Nephron (organoid): Measurements from ENCODE around the gene CHCHD2.
"Not testable (repeated sequence)": the region's sequence is repeated elsewhere in the genome, so short reads cannot be mapped to it uniquely, and the experiment has no call there.

Source experiments
- H3K27ac Mint-ChIP-seq, 3 experiments: 2 replicates each; pipeline ENCODE4 v1.8.0; 2020; ENCODE audit warnings: mixed read lengths in 3 of 3, mild to moderate bottlenecking in 2 of 3, moderate library complexity in 1 of 3
- H3K27me3 Mint-ChIP-seq: 2 replicates; pipeline ENCODE4 v1.8.0; 2021; ENCODE audit warnings: low read depth, mild to moderate bottlenecking, moderate library complexity, mixed read lengths
- H3K36me3 Mint-ChIP-seq: 2 replicates; pipeline ENCODE4 v1.8.0; 2020; ENCODE audit warnings: low read depth, mixed read lengths
- H3K4me1 Mint-ChIP-seq: 2 replicates; pipeline ENCODE4 v1.8.0; 2020; ENCODE audit warnings: mixed read lengths
- H3K4me3 Mint-ChIP-seq, 3 experiments: 2 replicates each; pipeline ENCODE4 v1.8.0; 2020; ENCODE audit warnings: mild to moderate bottlenecking in 3 of 3, mixed read lengths in 3 of 3, moderate library complexity in 2 of 3
- H3K9me3 Mint-ChIP-seq: 2 replicates; pipeline ENCODE4 v1.8.0; 2020; ENCODE audit warnings: mixed read lengths
- TF ChIP-seq, protein P1 (sequence below), 3 experiments: fragments of 200-600 bp; sonication (generic); IDR thresholded peaks; one replicate each; pipeline ENCODE4 v1.5.0; 2021; ENCODE audit warnings: antibody characterized with exemption in 3 of 3; ENCODE audit not compliant: unreplicated experiment in 3 of 3

The CHCHD2 gene

DNA sequence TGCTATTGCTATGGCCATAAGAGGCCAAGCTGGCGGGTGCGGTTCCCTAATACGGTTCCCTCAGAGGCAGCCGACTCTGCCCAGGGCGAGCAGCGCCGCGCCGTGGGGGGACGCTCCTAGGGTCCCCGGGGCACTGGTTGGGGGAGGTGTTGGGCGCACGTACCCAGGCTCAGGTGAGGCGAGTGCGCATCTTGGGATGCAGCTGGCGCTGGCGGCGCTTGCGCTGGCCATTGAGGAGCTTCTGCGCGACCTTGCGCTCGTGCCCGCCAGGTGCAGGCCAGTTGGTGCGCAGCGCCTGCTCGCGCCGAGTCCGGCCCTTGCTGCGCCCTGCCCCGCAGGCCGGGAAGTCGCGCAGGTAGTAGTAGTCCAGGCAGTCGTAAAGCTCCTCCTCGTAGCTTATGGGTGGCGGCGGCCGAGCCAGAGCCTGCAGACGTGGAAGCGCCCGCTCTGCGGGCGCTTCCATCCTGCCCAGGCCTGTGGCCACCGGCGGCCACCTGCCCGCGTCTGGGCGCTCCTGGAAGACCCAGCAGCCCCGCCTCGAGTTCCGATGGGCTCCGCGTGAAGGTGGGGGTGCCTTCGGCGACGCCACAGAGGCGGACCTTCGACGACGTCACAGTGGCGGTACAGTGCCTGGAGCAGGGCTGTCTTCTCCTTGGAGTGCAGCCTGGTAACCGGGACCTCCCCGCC, 9.7 kb upstream of the CHCHD2 start, which contains the start of gene NUPR2:
NUPR2 (minus strand) TSS at position 566 of the 687 bp plus-strand sequence; CDS start at position 463, 103 bp downstream.
- TF ChIP-seq, protein P1, sequence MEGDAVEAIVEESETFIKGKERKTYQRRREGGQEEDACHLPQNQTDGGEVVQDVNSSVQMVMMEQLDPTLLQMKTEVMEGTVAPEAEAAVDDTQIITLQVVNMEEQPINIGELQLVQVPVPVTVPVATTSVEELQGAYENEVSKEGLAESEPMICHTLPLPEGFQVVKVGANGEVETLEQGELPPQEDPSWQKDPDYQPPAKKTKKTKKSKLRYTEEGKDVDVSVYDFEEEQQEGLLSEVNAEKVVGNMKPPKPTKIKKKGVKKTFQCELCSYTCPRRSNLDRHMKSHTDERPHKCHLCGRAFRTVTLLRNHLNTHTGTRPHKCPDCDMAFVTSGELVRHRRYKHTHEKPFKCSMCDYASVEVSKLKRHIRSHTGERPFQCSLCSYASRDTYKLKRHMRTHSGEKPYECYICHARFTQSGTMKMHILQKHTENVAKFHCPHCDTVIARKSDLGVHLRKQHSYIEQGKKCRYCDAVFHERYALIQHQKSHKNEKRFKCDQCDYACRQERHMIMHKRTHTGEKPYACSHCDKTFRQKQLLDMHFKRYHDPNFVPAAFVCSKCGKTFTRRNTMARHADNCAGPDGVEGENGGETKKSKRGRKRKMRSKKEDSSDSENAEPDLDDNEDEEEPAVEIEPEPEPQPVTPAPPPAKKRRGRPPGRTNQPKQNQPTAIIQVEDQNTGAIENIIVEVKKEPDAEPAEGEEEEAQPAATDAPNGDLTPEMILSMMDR (IDR thresholded peaks at IDR 0.05; ENCODE audit: unreplicated experiment in 3 of 3), result no peak
- H3K4me1 Mint-ChIP-seq, result no peaks in the 10 kb centered on the region
- no peak within 1 kb of the TSS for H3K27ac Mint-ChIP-seq
- H3K27me3 Mint-ChIP-seq, result no peaks in the 10 kb centered on the region
- H3K36me3 Mint-ChIP-seq, result no peaks in the 10 kb centered on the region
- H3K4me3 Mint-ChIP-seq, result no peak within 1 kb of the TSS
- H3K9me3 Mint-ChIP-seq, result peaks cover 14% of the 10 kb centered on the region

DNA sequence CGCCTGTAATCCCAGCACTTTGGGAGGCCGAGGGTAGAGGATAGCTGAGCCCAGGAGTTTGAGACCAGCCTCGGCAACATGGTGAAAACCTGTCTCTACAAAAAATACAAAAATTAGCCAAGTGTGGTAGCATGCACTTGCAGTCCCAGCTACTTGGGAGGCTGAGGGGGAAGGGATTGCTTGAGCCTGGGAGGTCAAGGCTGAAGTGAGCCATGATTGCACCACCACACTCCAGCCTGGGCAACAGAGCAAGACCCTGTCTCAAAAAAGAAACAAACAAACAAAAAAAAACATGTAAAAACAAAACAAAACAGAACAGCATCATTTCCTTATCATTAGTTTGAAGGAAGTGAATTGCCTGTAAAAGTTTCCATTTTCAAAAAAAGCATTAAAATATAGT, 6.0 kb upstream of the CHCHD2 start:
- H3K4me3 Mint-ChIP-seq, H3K4me1 Mint-ChIP-seq, H3K27ac Mint-ChIP-seq, H3K9me3 Mint-ChIP-seq, H3K27me3 Mint-ChIP-seq, H3K36me3 Mint-ChIP-seq: not testable (repeated sequence)

DNA sequence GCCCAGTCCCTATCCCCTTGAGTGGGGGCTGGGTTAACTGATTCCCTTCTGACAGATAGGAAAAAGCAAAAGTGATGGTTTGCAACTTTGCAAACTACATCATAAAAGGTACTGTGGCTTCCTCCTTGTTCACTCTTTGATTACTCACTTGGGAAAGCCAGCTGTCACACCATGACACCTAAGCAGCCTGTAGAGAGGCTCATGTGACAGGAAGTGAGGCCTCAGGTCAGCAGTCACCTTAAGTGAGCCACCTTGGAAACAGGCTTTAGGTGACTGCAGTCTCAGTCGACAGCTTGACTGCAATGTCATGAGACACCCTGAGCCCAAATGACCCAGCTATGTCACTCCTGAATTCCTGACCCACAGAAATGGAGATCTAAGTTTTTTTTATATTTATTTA, 4.3 kb upstream of the CHCHD2 start:
- H3K4me3 Mint-ChIP-seq, result no peak overlapping the region
- H3K36me3 Mint-ChIP-seq, result peaks cover 3% of the 10 kb centered on the region
- TF ChIP-seq, protein P1 (IDR thresholded peaks at IDR 0.05; ENCODE audit: unreplicated experiment in 3 of 3), result no peak
- peaks cover 9% of the 10 kb centered on the region for H3K4me1 Mint-ChIP-seq
- peaks cover 11% of the 10 kb centered on the region for H3K9me3 Mint-ChIP-seq
- H3K27me3 Mint-ChIP-seq, result no peaks in the 10 kb centered on the region
- H3K27ac Mint-ChIP-seq, result no peak overlapping the region

DNA sequence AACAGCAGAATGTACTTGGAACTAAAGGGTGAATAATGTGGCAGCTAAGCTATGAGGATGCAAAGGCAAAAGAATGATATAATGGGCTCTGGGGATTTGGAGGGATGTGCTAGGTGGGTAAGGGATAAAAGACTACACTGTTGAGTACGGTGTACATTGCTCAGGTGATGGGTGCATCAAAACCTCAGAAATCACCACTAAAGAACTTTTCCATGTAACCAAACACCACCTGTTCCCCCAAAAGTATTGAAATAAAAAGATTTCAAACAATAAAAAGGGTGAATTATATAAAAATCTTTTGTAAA, 1.6 kb upstream of the CHCHD2 start:
- peaks cover 14% of the 10 kb centered on the region for H3K4me1 Mint-ChIP-seq
- no peaks in the 10 kb centered on the region for H3K27me3 Mint-ChIP-seq
- H3K9me3 Mint-ChIP-seq, result peaks cover 11% of the 10 kb centered on the region
- TF ChIP-seq, protein P1 (IDR thresholded peaks at IDR 0.05; ENCODE audit: unreplicated experiment in 3 of 3), result no peak
- H3K4me3 Mint-ChIP-seq, result peak overlapping the region; percentile 47 to 75 (median 62)
- H3K36me3 Mint-ChIP-seq, result peaks cover 11% of the 10 kb centered on the region
- no peak overlapping the region for H3K27ac Mint-ChIP-seq

DNA sequence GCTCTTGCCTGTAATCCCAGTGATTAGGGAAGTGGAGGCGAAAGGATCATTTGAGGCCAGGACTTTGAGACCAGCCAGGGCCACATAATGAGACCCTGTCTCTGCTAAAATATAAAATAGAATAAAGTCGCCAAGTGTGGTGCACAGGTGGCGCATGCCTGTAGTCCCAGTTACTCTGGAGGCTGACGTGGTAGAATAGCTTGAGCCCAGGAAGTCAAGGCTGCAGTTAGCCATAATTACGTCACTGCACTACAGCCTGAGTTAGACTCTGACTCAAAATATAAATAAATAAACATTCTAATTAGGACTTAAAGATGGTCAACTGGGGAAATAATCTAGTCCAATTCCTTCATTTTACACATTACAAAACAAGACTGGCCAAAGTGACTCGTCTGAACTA, 768 bp downstream of the CHCHD2 start:
- peaks cover 26% of the 10 kb centered on the region for H3K36me3 Mint-ChIP-seq
- peaks cover 11% of the 10 kb centered on the region for H3K9me3 Mint-ChIP-seq
- H3K27me3 Mint-ChIP-seq, result no peaks in the 10 kb centered on the region
- TF ChIP-seq, protein P1 (IDR thresholded peaks at IDR 0.05; ENCODE audit: unreplicated experiment in 3 of 3), result no peak
- peaks cover 14% of the 10 kb centered on the region for H3K4me1 Mint-ChIP-seq
- H3K4me3 Mint-ChIP-seq, result peak overlapping the region; percentile 97 to 99 (median 97)
- H3K27ac Mint-ChIP-seq, result peak overlapping the region; percentile 92 to 99 (median 97)

DNA sequence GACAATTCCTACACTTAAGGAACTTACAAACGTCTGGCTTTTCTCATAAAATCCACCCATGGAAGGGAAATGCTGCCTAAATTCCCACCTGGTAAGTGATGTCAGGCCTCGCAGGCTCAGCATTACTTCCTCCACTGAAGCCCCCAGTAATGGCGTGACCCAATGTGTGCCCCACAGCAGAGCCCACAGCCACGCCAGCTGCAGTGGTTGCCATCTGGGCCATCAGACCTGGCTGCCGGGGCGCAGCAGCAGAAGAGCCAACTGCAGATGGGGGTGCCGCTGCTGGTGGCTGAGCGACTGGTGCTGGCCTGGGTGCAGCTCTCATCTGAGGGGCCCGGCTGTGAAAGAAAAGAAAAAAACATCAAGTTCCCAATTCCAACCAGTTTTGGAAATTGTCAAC, 2.1 kb downstream of the CHCHD2 start:
- not testable (repeated sequence) for H3K27me3 Mint-ChIP-seq, H3K27ac Mint-ChIP-seq
- peaks cover 11% of the 10 kb centered on the region for H3K9me3 Mint-ChIP-seq
- peaks cover 36% of the 10 kb centered on the region for H3K36me3 Mint-ChIP-seq
- peak overlapping the region in 1 of 3 experiments; percentile 14 for H3K4me3 Mint-ChIP-seq
- peaks cover 14% of the 10 kb centered on the region for H3K4me1 Mint-ChIP-seq

DNA sequence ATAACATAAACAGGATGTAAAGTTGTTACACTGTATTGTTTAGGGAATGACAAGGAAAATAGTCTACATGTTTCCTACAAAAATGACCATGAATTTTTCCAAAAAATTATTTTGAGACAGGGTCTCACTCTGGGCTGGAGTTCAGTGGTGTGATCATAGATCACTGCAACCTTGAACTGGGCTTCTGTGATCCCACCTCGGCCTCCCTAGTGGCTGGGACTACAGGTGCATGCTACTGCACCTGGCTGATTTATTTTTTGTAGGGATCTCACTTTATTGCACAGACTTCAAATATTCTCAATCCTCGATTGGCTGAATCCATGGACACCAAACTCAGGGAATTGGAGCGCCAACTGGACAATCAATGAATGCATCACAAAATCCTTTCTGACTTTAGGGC, 6.6 kb downstream of the CHCHD2 start:
- H3K9me3 Mint-ChIP-seq, result no peaks in the 10 kb centered on the region
- peaks cover 5% of the 10 kb centered on the region for H3K4me1 Mint-ChIP-seq
- TF ChIP-seq, protein P1 (IDR thresholded peaks at IDR 0.05; ENCODE audit: unreplicated experiment in 3 of 3), result no peak
- H3K4me3 Mint-ChIP-seq, result no peak overlapping the region
- peaks cover 35% of the 10 kb centered on the region for H3K36me3 Mint-ChIP-seq
- no peak overlapping the region for H3K27ac Mint-ChIP-seq
- H3K27me3 Mint-ChIP-seq, result no peaks in the 10 kb centered on the region

DNA sequence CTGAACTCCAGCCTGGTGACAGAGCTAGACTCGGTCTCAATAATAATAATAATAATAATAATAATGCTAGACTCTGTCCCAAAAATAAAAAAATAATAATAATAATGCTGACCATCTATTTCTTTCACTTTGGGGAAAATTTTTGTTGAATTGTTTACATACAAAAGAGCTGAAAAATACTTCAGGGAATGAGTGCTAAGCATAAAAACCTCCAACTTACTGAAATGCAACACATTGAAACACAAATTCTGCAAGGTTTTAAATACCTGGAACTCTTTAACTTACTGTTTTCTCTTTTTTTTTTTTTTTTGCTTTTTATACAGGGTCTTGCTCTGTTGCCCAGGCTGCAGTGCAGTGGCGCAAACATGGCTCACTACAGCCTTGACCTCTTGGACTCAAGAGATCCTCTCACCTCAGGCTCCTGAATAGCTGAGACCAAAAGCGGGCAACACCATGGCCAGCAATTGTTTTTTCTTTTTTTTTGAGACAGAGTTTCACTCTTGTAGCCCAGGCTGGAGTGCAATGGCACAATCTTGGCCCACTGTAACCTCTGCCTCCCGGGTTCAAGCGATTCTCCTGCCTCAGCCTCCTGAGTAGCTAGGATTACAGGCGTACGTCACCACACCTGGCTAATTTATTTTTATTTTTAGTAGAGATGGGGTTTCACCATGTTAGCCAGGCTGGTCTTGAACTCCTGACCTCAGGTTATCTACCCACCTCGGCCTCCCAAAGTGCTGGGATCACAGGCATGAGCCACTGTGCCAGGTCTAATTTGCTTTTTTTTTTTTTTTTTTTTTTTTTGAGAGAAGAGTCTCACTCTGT, 7.9 kb downstream of the CHCHD2 start:
- not testable (repeated sequence) for H3K27me3 Mint-ChIP-seq, H3K9me3 Mint-ChIP-seq, H3K4me1 Mint-ChIP-seq, H3K4me3 Mint-ChIP-seq, H3K27ac Mint-ChIP-seq
- H3K36me3 Mint-ChIP-seq, result peaks cover 31% of the 10 kb centered on the region
